Measurements from ENCODE around the gene HEXIM2.

HEXIM2 gene

DNA sequence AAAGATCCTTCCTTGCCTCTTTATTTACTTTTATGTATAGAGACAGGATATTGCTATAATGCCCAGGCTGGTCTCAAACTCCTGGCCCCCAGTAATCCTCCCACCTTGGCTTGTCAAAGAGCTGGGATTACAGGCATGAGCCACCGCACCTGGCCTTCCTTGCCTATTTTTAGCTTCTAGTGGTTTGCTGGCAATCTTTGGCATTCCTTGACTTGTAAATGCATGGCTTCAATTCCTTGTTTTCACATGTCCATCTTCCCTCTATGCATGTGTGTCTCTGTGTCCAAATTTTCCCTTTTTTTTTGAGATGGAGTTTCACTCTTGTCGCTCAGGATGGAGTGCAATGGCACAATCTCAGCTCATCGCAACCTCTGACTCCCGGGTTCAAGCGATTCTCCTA lies 22.5 kb downstream of the HEXIM2 start:
- TF ChIP-seq FOXP2 (optimal IDR thresholded peaks at IDR 0.05; ENCODE audit: borderline replicate concordance, extremely low read depth, extremely low read length, insufficient read depth) (no peak), POLR2AphosphoS5 (IDR thresholded peaks at IDR 0.05; ENCODE audit: low read depth, low read length) (no peak), SIN3A (IDR thresholded peaks at IDR 0.05; ENCODE audit: borderline replicate concordance, insufficient read depth, low read length) (no peak), TAF1 (IDR thresholded peaks at IDR 0.05; ENCODE audit: borderline replicate concordance, insufficient read depth, low read length) (no peak)
- TF ChIP-seq, protein P1, sequence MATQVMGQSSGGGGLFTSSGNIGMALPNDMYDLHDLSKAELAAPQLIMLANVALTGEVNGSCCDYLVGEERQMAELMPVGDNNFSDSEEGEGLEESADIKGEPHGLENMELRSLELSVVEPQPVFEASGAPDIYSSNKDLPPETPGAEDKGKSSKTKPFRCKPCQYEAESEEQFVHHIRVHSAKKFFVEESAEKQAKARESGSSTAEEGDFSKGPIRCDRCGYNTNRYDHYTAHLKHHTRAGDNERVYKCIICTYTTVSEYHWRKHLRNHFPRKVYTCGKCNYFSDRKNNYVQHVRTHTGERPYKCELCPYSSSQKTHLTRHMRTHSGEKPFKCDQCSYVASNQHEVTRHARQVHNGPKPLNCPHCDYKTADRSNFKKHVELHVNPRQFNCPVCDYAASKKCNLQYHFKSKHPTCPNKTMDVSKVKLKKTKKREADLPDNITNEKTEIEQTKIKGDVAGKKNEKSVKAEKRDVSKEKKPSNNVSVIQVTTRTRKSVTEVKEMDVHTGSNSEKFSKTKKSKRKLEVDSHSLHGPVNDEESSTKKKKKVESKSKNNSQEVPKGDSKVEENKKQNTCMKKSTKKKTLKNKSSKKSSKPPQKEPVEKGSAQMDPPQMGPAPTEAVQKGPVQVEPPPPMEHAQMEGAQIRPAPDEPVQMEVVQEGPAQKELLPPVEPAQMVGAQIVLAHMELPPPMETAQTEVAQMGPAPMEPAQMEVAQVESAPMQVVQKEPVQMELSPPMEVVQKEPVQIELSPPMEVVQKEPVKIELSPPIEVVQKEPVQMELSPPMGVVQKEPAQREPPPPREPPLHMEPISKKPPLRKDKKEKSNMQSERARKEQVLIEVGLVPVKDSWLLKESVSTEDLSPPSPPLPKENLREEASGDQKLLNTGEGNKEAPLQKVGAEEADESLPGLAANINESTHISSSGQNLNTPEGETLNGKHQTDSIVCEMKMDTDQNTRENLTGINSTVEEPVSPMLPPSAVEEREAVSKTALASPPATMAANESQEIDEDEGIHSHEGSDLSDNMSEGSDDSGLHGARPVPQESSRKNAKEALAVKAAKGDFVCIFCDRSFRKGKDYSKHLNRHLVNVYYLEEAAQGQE (IDR thresholded peaks at IDR 0.05; ENCODE audit: insufficient read depth in 1 of 2, low read depth in 2 of 2, low read length in 2 of 2) = no peak

DNA sequence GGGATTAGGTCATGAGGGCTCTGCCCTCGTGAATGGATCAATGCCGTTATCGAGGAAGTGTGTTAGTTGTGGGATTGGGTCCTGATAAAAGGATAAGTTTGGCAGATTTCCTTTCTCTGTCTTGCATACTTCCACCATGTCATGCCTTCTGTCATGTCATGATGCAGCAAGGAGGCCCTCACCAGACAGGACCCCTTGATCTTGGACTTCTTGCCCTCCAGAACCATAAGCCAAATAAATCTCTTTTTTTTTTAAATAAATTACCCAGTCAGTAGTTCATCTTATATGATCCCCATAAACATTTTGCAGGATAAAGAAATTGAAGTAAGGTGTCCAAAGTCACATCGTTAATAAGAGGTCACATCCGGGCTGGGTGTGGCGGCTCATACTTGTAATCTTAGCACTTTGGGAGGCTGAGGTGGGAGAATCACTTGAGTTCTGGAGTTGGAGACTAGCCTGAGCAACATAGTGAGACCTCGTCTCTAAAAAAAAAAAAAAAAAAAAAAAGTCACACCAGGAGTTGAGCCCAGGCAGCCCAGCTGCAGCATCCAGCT lies 25.2 kb downstream of the HEXIM2 start:
- TF ChIP-seq SIN3A (IDR thresholded peaks at IDR 0.05; ENCODE audit: borderline replicate concordance, insufficient read depth, low read length) (no peak), FOXP2 (optimal IDR thresholded peaks at IDR 0.05; ENCODE audit: borderline replicate concordance, extremely low read depth, extremely low read length, insufficient read depth) (no peak), POLR2AphosphoS5 (IDR thresholded peaks at IDR 0.05; ENCODE audit: low read depth, low read length) (no peak), TAF1 (IDR thresholded peaks at IDR 0.05; ENCODE audit: borderline replicate concordance, insufficient read depth, low read length) (no peak)
- TF ChIP-seq, protein P1 (IDR thresholded peaks at IDR 0.05; ENCODE audit: insufficient read depth in 1 of 2, low read depth in 2 of 2, low read length in 2 of 2) = no peak

DNA sequence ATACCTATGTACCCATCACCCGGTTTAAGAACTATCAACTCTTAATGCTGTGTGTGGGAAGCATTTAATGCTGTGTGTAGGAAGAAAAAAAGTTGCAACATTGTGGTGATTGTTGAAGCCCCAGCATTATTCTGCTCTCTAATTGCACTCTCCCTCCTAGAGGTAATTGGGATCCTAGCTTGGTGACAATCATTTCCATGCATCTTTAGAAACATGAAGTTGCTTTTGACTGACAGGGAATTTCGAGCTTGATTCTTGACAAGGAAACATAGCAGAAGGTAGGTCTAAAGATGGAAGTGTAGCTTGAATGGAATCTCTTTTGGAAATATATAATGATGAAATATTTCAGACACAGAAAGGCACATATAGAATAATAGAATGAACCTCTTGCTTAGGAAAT lies 27.3 kb downstream of the HEXIM2 start:
- TF ChIP-seq SIN3A (IDR thresholded peaks at IDR 0.05; ENCODE audit: borderline replicate concordance, insufficient read depth, low read length) (no peak), TAF1 (IDR thresholded peaks at IDR 0.05; ENCODE audit: borderline replicate concordance, insufficient read depth, low read length) (no peak), POLR2AphosphoS5 (IDR thresholded peaks at IDR 0.05; ENCODE audit: low read depth, low read length) (no peak), FOXP2 (optimal IDR thresholded peaks at IDR 0.05; ENCODE audit: borderline replicate concordance, extremely low read depth, extremely low read length, insufficient read depth) (no peak)
- TF ChIP-seq, protein P1 (IDR thresholded peaks at IDR 0.05; ENCODE audit: insufficient read depth in 1 of 2, low read depth in 2 of 2, low read length in 2 of 2) = no peak

DNA sequence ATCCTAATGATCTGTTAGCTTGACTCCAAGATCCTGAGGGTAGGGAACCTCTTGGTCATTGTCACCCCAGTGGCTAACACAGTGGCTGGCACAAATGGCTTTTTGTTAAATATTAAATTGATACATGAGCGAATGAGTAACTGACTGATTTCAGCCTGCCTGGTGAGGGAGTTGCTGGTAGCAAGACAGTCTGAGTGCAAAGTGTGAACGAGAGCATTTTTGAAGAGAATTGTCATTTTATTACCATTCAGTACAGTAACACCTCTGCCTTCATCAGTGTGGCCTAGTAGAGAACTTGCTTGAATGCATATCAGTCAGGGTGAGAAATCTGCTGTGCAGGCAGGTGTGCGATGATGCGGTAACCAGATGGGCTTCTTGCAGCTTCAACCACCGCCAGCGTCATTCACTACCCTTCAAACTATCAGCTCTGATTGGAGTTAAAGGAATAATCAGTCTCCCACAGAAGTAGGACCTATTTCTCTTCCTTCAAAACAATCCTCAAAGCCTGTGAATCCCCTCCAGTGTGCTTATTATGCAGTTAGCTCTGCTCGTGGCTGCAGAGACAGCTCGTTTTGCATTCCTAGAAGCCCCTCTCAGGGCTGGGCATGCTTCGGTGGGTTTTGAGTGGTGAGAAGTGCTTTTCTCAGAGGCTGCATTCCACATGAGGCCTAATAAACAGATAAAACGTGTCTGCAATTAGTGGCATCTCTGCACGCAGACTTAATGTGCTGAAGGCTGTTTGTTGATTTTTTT lies 29.0 kb downstream of the HEXIM2 start:
- TF ChIP-seq TAF1 (IDR thresholded peaks at IDR 0.05; ENCODE audit: borderline replicate concordance, insufficient read depth, low read length) (no peak), SIN3A (IDR thresholded peaks at IDR 0.05; ENCODE audit: borderline replicate concordance, insufficient read depth, low read length) (no peak), POLR2AphosphoS5 (IDR thresholded peaks at IDR 0.05; ENCODE audit: low read depth, low read length) (no peak), FOXP2 (optimal IDR thresholded peaks at IDR 0.05; ENCODE audit: borderline replicate concordance, extremely low read depth, extremely low read length, insufficient read depth) (no peak)
- TF ChIP-seq, protein P1 (IDR thresholded peaks at IDR 0.05; ENCODE audit: insufficient read depth in 1 of 2, low read depth in 2 of 2, low read length in 2 of 2) = no peak
